CD4-positive, alpha-beta T cell (primary cell): ENCODE measurements around the gene ZBTB20. TPM values are rescaled to one million over a fixed set of nuclear protein-coding genes. Genes with fewer than 3 reads are reported as not detected.
A peak's percentile ranks its signal among the peaks of the same experiment; 100 is the strongest.

Experiments used
- ATAC-seq: fragments of 200-7000 bp; cut with Tn5 transposase; one replicate; pipeline ENCODE4 v1.10.0; 2022; ENCODE audit warnings: mild to moderate bottlenecking; ENCODE audit not compliant: poor library complexity
- CTCF ChIA-PET: fragments of 350-600 bp; sonication (Branson Sonifier 250); formaldehyde crosslinking; loops from one replicate; lab custom pipeline; 2021; ENCODE audit warnings: antibody characterized with exemption, inconsistent platforms; lab: Charles Lee
- POLR2A ChIA-PET: fragments of 350-600 bp; sonication (Branson Sonifier 250); formaldehyde crosslinking; loops from one replicate; lab custom pipeline; 2021; ENCODE audit warnings: antibody characterized with exemption, inconsistent platforms; lab: Charles Lee
- DNase-seq, 14 experiments: peaks; one replicate each; pipeline ENCODE4 v3.0.0-alpha.2; 2013 to 2020; ENCODE audit warnings: mixed read lengths in 2 of 14
- H3K27ac ChIP-seq, 2 donors: one replicate each; pipeline versions ENCODE4 v1.5.1 to v1.7.0; 2013; ENCODE audit warnings: low read length in 2 of 2, low read depth in 1 of 2, mild to moderate bottlenecking in 1 of 2
- H3K27me3 ChIP-seq, 2 experiments: 1 replicate in 1 of 2; 2 replicates in 1 of 2; pipeline versions ENCODE4 v1.6.1 to v1.7.0; 2013; ENCODE audit warnings: low read length in 2 of 2, control low read depth in 1 of 2, mild to moderate bottlenecking in 1 of 2, moderate library complexity in 1 of 2; ENCODE audit not compliant: insufficient read depth in 2 of 2, control insufficient read depth in 1 of 2
- H3K36me3 ChIP-seq: one replicate; pipeline ENCODE4 v1.6.1; 2013; ENCODE audit warnings: low read length, control low read depth; ENCODE audit not compliant: insufficient read depth
- H3K4me1 ChIP-seq: one replicate; pipeline ENCODE4 v1.6.1; 2013; ENCODE audit warnings: low read length, control low read depth; ENCODE audit not compliant: insufficient read depth
- H3K4me3 ChIP-seq: one replicate; pipeline ENCODE4 v1.5.1; 2013; ENCODE audit warnings: mild to moderate bottlenecking, low read length, moderate library complexity
- H3K9me3 ChIP-seq, 2 experiments: 1 replicate in 1 of 2; 2 replicates in 1 of 2; pipeline versions ENCODE4 v1.6.1 to v1.7.0; 2013; ENCODE audit warnings: low read length in 2 of 2, mild to moderate bottlenecking in 2 of 2, control low read depth in 1 of 2, moderate library complexity in 1 of 2; ENCODE audit not compliant: control insufficient read depth in 1 of 2, insufficient read depth in 1 of 2
- H3K27ac Mint-ChIP-seq: one replicate; pipeline ENCODE4 v1.8.0; 2020; ENCODE audit warnings: mixed read lengths
- H3K27me3 Mint-ChIP-seq: one replicate; pipeline ENCODE4 v1.8.0; 2021; ENCODE audit warnings: mixed read lengths
- H3K36me3 Mint-ChIP-seq: one replicate; pipeline ENCODE4 v1.8.0; 2021; ENCODE audit warnings: low read depth, mixed read lengths
- H3K4me1 Mint-ChIP-seq: one replicate; pipeline ENCODE4 v1.8.0; 2021; ENCODE audit warnings: low read depth, mixed read lengths
- H3K4me3 Mint-ChIP-seq: one replicate; pipeline ENCODE4 v1.8.0; 2020; ENCODE audit warnings: mild to moderate bottlenecking, mixed read lengths
- H3K9me3 Mint-ChIP-seq: one replicate; pipeline ENCODE4 v1.8.0; 2020; ENCODE audit warnings: mixed read lengths
- intact Hi-C, 2 experiments: fragments of 100-400 bp; cut with DNase I in 1 of 2; cut with micrococcal nuclease in 1 of 2; formaldehyde crosslinking; loops; one replicate each; pipeline versions ENCODE4 v1.15.1 to v1.9.0; 2023 to 2025; cut with DNase I, micrococcal nuclease
- total RNA-seq, 174 experiments: library from RNA in 2 of 174; stranded (reverse) in 2 of 174; gene quantifications; one replicate each; pipeline ENCODE4 v1.2.3 and lab custom pipeline; 2021 to 2026
- TF ChIP-seq, protein P1 (sequence below): fragments of 200-600 bp; IDR thresholded peaks from one replicate; pipeline ENCODE4 v1.8.0; 2022; ENCODE audit warnings: antibody characterized with exemption, mild to moderate bottlenecking

The ZBTB20 gene
- total RNA-seq, 2 experiments from 2014 or later: 41.6 to 47.4 TPM

DNA sequence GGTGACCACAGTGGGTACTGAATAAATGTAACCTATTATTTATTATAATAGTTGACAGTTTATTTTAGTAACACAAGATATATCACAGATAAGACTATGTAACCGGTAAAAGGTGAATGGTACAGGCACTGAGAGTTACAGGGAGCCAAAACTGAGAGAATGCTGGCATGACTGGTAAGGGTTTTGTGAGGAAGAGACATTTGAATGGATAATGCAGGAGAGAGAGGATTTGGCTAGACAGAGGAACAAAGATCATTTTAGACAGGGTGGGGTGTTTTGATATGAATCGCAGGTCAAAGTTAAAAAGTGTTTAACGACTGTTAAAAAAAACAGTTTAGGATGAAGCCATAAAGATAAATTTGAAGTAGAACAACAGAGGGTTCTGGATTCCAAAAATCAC is 421.1 kb downstream of the ZBTB20 start:
- intact Hi-C loops: no loop called here
- ATAC-seq (no peak), DNase-seq (no peak)
- peaks cover 4% of the 10 kb centered on the region for H3K36me3 Mint-ChIP-seq
- peaks cover 31% of the 10 kb centered on the region for H3K4me1 Mint-ChIP-seq
- no peaks in the 10 kb centered on the region for H3K27me3 Mint-ChIP-seq
- no peaks in the 10 kb centered on the region for H3K27me3 ChIP-seq
- H3K4me3 ChIP-seq: no peak overlapping the region
- H3K27ac Mint-ChIP-seq: no peak overlapping the region
- ChIA-PET CTCF (no interaction called here), POLR2A (no interaction called here)
- H3K27ac ChIP-seq: no peak overlapping the region
- TF ChIP-seq, protein P1, sequence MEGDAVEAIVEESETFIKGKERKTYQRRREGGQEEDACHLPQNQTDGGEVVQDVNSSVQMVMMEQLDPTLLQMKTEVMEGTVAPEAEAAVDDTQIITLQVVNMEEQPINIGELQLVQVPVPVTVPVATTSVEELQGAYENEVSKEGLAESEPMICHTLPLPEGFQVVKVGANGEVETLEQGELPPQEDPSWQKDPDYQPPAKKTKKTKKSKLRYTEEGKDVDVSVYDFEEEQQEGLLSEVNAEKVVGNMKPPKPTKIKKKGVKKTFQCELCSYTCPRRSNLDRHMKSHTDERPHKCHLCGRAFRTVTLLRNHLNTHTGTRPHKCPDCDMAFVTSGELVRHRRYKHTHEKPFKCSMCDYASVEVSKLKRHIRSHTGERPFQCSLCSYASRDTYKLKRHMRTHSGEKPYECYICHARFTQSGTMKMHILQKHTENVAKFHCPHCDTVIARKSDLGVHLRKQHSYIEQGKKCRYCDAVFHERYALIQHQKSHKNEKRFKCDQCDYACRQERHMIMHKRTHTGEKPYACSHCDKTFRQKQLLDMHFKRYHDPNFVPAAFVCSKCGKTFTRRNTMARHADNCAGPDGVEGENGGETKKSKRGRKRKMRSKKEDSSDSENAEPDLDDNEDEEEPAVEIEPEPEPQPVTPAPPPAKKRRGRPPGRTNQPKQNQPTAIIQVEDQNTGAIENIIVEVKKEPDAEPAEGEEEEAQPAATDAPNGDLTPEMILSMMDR: no peak
- no peaks in the 10 kb centered on the region for H3K9me3 ChIP-seq
- H3K36me3 ChIP-seq: no peaks in the 10 kb centered on the region
- no peaks in the 10 kb centered on the region for H3K4me1 ChIP-seq
- no peak overlapping the region for H3K4me3 Mint-ChIP-seq
- no peaks in the 10 kb centered on the region for H3K9me3 Mint-ChIP-seq

DNA sequence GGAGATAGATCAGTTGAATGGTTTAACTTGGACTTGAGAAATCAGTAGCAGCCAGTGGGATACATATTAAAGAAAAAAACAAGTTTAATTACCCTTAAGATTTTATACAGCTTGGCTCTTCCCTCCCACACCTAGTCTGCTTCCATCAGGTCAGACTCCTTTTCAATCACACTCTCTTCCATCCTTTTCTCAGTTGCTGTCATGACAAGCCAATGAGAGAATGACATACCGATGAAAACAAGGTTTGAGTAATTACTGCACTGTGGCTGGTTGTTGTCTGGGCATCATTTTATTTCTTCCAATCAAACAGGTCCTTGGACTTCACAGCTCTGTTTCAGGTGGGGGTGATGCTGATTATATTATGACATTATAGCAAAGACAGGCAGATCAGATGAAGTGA is 424.6 kb downstream of the ZBTB20 start:
- no peaks in the 10 kb centered on the region for H3K4me1 ChIP-seq
- H3K36me3 ChIP-seq: no peaks in the 10 kb centered on the region
- ChIA-PET CTCF (no interaction called here), POLR2A (no interaction called here)
- no peak overlapping the region for H3K4me3 ChIP-seq
- no peaks in the 10 kb centered on the region for H3K27me3 ChIP-seq
- Mint-ChIP-seq H3K4me1 (peaks cover 61% of the 10 kb centered on the region), H3K36me3 (peaks cover 4% of the 10 kb centered on the region), H3K4me3 (no peak overlapping the region), H3K9me3 (no peaks in the 10 kb centered on the region), H3K27me3 (no peaks in the 10 kb centered on the region), H3K27ac (peak overlapping the region; percentile 29)
- intact Hi-C loops: no loop called here
- no peaks in the 10 kb centered on the region for H3K9me3 ChIP-seq
- H3K27ac ChIP-seq: no peak overlapping the region
- ATAC-seq: no peak
- no peak for DNase-seq
- TF ChIP-seq, protein P1: no peak

DNA sequence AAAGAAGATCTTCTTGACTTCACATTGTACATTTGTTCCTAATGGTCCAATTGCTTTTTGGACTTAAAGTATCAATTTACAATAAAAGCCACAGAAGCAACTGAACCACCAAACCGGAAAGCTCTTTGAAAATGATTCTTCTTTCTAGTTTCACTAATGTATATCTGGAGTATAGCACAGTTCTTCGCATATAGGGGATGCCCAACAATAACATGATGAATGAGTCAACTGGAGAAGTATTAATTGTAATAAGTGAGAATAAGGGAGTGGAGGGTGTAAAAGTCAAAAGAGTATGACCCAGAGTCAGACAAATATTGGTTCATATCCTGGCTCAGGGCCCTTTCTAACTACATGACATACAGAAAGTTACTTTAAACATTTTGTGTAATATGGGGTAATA is 425.2 kb downstream of the ZBTB20 start:
- no peaks in the 10 kb centered on the region for H3K36me3 ChIP-seq
- Mint-ChIP-seq H3K27me3 (no peaks in the 10 kb centered on the region), H3K4me3 (no peak overlapping the region), H3K9me3 (no peaks in the 10 kb centered on the region), H3K36me3 (peaks cover 4% of the 10 kb centered on the region), H3K4me1 (peaks cover 61% of the 10 kb centered on the region), H3K27ac (no peak overlapping the region)
- no peaks in the 10 kb centered on the region for H3K9me3 ChIP-seq
- intact Hi-C loops: no loop called here
- no peak overlapping the region for H3K4me3 ChIP-seq
- TF ChIP-seq, protein P1: no peak
- no peaks in the 10 kb centered on the region for H3K27me3 ChIP-seq
- no peak for DNase-seq
- POLR2A ChIA-PET: no interaction called here
- no peak overlapping the region for H3K27ac ChIP-seq
- CTCF ChIA-PET: no interaction called here
- no peak for ATAC-seq
- H3K4me1 ChIP-seq: no peaks in the 10 kb centered on the region
